Suppressor macrophage treated with lipopolysaccharide for 1 hour (primary cell): ENCODE data around the gene NPHP1.
"Not testable (repeated sequence)": the region's sequence is repeated elsewhere in the genome, so short reads cannot be mapped to it uniquely, and the experiment has no call there.

Experiments used
- DNase-seq, 3 donors: peaks; one replicate each; pipeline ENCODE4 v3.0.0-alpha.2; 2020 to 2022

NPHP1 gene

DNA sequence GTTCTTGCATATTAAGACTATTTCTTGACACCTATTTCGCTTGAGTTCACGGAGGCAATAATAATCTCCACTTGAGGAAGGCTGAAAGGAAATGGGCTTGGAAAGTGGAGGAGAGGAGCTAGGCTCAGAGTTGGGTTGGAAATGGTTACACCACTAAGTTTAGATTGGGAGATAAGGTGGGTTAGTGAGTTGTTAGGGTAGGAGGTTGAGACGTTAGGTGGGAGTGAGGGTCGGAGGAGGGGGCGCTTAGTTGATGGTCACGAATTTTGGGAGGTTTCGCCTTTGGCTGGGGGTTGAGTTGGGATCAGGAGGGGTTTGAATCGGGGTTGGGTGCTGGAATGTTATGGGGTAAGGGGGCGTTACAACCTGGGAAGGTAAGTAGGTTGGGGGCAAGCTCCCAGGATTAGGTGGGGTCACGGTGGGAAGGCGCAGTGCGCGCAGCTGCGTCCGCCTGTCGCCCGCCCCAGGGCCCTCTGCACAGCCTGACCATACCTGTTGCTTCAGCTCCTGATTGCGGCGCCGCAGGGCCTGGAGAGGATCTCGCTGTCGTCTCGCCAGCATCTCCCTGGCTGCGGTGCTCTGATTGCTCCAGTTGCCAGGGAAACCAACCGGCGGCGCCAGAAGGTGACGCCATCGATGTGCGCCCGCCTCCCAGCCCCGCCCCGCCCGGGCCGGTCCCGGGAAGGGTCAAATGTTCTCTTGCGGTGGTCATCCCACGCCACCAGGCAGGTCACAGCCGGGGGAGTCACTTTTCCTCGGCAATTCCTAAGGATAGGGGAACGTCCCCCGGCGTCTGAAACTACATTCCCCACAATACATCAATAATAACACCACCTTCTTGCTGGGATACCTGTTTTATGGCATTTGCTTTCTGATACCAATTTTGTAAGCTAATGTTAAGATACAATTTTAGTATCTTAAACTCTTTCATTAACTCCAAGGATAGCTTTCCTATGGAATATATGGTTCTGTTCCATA, at the start of gene NPHP1:
Gene NPHP1 (minus strand): TSS at position 606 of the 978 bp plus-strand sequence. CDS start 45 bp downstream, at position 561.
- peak; percentile 94 to 95 (median 94) for DNase-seq

DNA sequence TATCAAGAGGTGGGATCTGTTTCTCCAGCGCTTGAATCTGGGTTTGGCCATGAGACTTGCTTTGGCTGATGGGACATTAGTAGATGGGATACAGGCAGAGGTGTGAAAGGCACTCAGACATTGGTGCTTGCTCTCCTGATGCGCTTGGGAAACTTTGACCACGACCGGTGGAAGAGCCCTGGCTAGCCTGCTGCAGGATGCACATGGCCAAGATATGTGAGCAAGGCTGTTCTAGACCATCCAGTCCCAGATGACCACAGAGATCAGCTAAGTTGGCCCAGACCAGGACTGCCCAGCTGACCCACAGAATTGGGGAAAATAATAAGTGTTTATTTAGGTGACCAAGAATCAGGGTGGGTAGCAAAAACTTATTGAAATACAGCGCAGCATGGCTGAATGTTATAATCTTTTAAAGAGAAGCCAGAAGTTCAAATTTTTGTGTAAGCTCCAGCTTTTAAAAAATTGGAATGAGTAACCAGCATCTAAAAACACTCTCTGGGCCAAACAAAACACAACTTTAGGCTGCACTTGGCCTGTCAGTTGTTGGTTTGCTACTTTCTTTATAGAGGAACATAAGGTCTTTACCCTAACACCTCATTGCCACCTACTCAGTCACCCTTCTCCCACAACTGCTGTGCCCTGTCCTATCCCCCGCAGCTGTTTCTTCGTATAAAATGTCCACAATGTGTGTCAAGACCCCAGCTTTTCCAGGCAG, 43.4 kb upstream of the NPHP1 start:
- DNase-seq = not testable (repeated sequence)

DNA sequence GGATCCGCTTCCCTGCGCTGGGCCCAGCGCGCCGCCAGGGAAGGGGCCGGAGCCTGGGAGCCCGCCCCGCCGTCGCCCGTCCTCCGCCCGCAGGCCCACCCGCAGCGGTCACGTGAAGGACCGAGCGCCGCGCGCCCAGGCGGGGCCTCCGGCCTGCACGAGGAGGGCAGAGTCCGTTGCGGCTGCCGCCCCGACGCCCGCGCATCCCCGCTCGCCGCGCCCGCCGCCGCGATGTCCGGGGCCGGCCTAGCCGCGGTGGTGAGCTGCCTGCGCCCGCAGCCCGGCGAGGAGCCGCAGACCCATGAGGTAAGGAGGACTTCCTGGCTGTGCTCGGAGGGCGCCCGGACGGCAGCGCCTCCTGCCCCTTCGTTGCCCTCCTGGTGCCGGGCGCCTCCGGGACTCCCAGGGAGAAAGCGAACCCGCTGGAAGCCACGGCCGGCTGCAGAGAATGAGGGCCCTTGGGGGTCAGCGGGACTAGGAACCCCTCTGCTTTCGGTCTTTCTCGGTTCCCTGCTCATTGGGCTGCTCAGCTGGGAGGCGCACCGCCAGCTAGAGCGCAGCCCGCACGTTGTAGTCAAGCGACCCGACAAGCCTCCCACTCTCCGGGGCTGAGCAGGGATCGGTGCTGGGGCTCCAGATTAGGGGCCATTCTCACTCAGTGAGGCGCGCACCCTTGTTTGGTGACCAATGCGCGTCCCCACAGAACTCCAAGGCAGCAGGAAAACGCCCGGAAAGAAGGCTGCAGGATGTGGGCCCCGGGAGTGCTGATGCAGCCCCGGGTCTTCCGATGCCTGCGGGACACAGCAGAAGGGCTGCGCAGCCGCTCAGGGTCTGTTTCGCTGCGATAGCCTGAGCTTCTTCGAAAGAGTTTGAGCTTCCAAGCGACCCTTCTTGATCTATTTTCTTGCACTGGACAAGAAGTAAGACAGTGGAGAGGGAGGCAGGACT, 40.9 kb upstream of the NPHP1 start:
- DNase-seq = not testable (repeated sequence)

DNA sequence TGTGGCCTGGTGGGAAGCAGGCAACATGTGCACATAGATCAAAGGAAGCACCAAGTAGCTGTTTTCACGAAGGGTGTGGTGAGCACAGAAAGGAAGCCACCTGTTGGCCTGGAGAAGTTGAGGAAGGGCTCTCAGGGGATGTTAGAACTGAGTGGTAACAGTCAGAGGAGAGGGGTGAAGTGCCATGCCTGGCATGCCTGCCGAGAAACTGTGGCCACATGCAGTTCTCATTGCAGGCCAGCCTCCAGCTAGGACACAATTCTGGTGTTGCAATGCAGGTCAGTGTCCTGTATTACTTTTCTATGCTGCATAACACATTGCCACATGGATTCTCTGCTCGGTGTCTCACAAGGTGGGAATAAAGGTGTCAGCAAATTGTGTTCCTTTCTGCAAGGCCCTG, 38.5 kb upstream of the NPHP1 start:
- DNase-seq = not testable (repeated sequence)

DNA sequence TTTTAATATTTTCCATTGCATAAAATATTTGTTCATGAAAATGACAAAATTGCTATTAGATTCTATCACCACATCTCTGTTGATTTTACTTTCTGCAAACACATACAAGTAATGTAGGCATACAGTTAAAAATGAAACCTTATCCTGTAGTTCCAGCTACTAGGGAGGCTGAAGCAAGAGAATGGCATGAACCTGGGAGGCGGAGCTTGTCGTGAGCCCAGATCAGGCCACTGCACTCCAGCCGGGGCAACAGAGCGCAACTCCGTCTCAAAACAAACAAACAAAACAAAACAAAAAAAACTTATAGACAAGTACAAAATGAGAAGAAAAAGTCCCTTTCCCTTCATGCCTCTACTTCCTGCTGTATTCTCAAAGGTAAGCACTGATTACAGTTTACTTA, 29.7 kb upstream of the NPHP1 start:
- DNase-seq = not testable (repeated sequence)

GRCh38 chr2:110229886-110230285, 25.1 kb upstream of the NPHP1 start:
- DNase-seq = not testable (repeated sequence)

- not testable (repeated sequence) for DNase-seq
Observed at GRCh38 chr2:110222626-110223025, 17.8 kb upstream of the NPHP1 start.

- DNase-seq = no peak
Observed at GRCh38 chr2:110221938-110222337, 17.1 kb upstream of the NPHP1 start.

- no peak for DNase-seq
Observed at GRCh38 chr2:110220190-110220564, 15.4 kb upstream of the NPHP1 start.

DNA sequence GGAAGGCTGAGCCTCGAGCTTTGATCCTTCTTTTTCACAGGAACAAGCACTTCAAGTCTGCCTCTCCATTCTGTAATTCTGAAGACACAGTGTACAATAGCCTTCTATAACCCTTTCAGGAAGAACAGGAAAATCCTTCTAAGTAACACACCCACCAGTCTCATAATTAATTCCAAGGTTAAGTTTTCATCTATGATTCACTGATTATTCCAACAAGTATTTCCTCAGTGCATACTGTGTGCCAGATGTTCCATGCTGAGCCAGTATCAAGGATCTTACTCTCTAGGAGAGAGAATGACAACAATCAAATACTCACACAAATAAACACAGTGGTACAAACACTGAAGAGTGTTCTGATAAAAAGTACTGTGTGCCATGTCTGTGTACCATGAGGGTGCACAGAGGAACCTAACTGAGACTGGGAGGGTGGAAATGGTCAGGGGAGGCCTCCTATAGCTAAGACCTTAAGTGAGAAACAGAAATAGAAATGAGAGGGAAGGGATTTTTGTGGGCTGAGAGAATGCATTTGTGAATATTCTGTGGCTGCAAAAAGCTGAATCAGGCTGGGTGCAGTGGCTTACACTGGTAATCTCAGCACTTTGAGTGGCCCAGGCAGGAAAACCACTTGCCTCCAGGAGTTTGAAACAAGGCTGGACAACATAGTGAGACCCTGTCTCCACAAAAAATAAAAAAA, 14.8 kb upstream of the NPHP1 start:
- DNase-seq = no peak

DNA sequence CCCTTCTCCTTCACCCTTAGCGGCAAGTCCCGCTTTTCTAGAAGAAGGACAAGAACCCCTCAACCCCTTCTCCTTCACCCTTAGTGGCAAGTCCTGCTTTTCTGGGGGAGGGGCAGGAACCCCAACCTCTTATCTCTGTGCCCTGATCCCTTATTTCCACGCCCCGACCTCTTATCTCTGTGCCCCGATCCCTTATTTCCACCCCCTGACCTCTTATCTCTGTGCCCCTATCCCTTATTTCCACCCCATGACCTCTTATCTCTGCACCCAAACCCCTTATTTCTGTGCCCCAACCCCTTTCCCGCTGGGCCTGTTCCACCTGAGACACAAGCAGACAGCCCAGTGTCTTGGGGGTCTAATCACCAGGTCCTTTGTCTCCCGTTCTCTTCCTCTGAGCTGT, 14.1 kb upstream of the NPHP1 start:
- DNase-seq = not testable (repeated sequence)

GRCh38 chr2:110216803-110217202, 12.0 kb upstream of the NPHP1 start:
- no peak for DNase-seq

DNA sequence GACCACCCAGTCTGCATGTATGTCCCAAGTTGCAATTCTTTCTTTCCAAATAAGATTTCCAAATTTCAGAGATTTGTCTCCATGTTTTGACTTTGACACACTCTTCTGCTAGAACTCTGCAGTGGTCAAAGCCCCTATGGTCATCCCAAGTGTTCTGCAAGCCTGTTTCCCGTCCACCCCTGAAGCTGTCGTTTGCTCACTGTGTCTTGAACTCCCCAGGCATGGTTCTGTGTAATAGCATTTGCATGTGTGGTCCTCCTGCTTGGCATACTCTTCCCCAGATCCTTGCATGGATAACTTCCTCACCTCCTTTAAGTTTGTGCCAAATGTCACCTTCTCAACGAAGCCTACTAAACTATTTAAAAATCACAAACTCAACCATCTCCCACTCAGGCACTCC, 11.4 kb upstream of the NPHP1 start:
- DNase-seq = no peak

GRCh38 chr2:110215566-110216158, 10.8 kb upstream of the NPHP1 start:
- no peak for DNase-seq

DNA sequence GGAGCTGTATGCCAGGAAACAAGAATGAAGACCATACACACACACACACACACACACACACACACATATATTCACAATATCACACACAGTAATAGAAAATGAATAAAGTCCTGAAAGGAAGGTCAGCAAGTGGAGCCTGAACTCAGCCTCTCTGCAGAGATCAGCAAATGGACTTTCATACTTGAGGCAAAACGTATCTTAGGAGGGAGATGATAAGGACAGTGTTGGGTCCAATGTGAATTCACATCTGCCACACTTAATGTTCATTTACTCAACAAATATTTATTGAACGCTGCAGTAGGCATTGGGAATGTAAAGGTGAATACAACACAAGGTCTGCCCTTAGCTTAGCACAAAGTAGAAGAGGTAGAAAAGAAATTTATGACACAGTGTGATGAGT, 10.3 kb upstream of the NPHP1 start:
- no peak for DNase-seq

DNA sequence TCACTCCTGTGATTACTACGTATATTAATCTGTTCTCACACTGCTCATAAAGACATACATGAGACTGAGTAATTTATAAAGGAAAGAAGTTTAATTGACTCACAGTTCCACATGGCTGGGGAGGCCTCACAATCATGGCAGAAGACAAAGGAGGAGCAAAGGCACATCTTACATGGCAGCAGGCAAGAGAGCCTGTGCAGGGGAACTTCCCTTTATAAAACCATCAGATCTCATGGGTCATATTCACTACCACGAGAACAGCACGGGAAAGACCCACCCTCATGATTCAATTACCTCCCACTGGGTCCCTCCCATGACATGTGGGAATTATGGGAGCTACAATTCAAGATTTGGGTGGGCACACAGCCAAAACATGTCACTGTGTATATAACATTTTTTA, 8.7 kb upstream of the NPHP1 start:
- DNase-seq = not testable (repeated sequence)

- DNase-seq = peak; percentile 85 to 92 (median 85)
Observed at GRCh38 chr2:110211938-110212858, 7.4 kb upstream of the NPHP1 start, which contains the start of gene MTLN. Gene MTLN, minus strand, starts transcription at chr2:110212547. Its CDS starts 22 bp downstream, at chr2:110212525.

DNA sequence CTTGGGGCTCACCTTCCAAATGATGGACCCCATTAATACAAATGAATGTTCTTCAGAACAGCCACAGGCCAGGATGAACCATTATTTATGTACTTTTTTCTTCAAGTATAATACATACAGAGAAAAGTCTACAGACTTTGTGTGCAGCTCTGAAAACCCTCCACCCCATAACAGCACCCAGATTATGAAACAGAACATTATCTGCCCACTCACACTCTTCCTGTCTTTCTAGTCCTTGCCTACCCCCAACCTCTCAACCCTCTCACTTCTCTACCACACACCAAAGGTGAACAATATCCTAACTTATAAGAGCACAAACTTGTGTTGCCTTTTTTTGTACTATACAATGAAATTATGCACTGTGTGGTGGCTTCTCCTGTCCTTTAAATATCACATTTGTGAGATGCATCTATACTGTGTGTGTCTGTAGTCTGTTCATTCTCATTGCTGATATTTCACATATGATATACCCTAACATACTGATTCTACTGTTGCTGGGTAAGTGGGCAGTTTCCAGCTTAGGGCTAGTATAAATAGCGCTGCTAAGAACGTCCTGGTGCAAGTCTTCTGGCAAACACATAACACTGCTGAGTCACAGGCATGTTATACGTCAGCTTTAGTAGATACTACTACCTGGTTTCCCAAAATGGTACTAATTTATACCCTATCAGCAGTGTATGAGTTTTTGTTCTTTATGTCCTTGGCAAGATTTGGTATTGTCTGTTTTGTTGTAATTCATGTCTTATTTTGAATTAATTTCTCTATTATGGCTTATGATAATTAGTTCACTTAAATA, 1.0 kb upstream of the NPHP1 start:
- DNase-seq = no peak

- no peak for DNase-seq
Observed at GRCh38 chr2:110198016-110198415, 6.8 kb downstream of the NPHP1 start.
